HG03095 (cell line): ENCODE results near the gene ZNF536.

ENCODE experiments used
- ATAC-seq: cut with Tn5 transposase; IDR thresholded peaks from one replicate; pipeline ENCODE4 v1.9.1; 2021; ENCODE audit warnings: moderate library complexity; ENCODE audit not compliant: unreplicated experiment

Gene ZNF536

DNA sequence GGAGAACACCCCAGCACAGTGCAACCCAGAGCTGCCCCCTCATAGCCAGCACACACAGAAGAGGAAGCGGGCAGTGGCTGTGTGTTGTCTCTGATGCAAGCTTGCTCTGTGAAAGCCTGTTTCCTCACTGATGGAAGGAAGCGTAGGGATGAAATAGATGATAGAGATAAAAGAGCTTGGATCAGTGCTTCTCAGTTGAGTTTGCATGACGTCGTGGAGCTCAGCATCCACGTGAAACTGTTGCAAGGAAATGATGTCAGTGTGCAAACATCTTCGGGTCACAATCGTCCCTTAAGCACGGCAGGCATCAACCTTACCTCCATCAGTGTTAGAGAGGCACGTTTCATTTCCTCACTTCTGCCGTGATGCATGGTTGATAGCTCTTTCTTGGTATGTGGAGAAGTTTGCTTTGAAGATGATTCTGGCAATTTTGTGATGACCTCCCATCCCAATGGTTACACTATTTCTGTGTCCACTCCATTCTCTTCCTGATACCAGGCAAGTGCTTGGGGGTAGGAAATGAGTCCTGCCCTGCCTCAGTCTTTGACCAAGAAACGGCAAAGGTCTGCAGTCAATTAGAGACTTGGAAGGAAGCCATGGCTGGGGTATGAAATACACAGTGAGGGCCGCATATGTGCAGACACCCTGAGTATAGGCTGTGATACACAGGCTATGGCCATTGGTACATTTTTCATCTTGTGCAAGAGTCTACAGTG, 183.0 kb downstream of the ZNF536 start:
- no peak for ATAC-seq

DNA sequence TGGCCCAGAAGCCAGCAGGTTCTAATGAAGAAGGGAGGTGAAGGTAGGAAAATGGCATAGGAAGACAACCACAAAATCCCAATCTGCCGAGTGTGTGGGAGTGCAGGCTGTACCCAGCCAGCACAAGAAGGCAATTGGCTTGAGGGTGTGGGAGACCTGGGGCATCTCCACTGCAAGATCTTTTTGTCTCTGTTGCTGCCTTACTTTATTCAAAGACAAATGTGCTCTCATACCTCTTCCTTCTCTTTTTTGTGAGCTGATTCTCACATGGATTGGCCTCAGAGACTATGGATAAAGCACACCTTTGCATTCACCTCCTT, 183.6 kb downstream of the ZNF536 start:
- no peak for ATAC-seq

DNA sequence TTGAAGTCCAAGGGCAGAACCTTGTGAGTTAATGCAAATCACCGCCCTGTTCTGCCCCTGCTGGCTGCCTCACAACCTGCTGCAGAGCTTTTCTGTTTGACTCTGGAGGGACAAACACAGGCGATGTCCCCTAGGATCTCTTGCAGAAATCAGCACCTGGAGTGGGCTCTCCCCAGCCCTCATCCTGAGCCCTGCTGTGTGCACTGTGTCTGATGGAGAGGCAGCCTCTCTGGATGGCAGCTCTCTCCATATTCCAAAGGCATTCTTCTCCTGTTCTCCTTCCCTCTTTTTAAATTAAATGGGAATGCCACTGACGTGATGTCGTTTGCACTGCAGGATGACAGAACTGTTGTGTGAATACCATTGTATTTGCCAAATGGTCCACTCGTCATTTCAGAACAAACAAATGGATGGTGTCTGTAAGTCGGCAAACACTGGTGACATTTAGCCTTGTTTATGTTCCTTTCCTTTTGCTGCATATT, 184.1 kb downstream of the ZNF536 start:
- ATAC-seq = no peak

DNA sequence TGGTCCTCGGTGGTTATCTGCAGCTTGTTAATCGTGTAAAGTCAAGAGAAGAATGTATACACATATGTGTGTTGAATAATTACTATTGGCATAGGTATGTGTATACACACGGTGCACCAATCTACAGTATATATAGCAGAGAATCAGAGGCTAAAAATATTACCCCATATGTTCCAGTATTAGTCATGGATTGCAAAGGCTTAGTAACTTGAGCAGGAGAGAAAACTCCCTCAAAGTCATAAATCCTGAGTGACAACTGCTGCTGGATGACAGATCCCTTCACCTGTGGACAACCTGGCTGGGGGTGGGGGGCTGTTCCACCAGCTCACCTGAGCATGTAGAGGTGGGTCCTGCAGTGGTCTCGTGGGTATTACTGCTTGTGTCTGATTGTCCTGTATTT, 185.0 kb downstream of the ZNF536 start:
- ATAC-seq = no peak

DNA sequence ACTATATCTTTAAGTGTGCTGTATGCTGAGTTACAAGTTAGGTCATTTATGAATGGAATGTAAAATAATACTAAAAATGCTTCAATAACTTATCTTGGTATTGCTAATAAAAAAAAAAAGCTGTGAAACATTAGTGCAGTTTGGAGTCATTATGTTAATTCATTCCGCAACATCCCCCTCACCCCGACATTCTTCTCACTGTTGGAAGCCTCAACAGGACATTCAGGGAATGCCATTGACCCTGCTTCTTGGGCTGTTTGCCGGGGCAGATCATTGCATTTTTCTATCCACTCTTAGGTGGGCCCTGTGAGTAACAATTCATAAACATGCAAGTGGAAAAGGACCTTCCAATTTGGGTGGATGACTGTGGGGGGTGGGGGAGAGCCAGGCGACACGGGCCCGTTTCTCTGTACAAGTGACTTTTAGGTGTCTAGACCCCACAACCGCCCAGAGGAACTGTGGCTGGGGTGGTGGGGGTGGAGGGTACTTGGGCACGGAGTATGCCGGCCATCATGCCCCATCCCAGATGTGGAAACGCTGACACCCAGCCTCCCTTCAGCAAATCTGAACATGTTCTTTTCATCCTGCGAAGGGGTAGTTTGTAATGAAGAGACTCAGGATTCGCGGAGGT, 185.9 kb downstream of the ZNF536 start:
- ATAC-seq = no peak

DNA sequence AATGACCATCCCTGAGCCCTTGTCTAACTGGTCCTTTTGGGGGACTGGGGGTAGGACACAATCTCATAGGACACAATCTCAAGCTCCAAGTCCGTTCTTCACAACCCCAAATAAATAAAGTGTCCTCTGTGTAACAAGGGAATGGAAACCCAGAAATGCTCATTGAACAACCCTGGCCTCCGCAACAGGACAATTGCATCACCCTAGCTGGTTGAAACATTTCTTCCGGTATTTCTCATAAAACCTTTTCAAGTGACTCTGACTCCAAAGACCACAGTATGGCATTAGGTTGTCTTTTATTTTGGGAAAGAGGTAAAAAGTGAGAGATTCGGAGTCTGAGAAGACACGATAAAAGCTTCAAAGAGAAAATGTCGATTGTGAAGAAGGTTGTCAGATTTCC, 186.6 kb downstream of the ZNF536 start:
- no peak for ATAC-seq

DNA sequence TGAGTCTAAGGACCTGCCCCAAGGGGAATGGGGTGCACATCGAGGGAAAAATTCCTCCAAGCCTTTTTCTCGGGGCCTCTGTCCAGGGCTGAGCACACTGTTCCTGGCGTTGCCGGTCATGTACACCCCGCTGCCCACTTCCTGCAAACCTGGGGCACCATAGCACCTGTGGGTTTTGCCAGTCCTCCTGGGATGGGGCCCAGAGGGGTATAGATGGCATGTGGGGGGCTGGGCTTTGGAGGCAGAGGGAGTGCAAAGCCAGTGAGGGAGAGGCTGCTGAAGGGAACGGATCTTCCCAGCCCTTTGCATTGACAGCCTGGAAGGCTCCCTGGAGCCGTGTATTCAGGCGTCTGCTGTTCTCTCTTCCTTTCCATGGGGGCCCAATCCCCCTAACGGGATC, 187.3 kb downstream of the ZNF536 start:
- no peak for ATAC-seq

DNA sequence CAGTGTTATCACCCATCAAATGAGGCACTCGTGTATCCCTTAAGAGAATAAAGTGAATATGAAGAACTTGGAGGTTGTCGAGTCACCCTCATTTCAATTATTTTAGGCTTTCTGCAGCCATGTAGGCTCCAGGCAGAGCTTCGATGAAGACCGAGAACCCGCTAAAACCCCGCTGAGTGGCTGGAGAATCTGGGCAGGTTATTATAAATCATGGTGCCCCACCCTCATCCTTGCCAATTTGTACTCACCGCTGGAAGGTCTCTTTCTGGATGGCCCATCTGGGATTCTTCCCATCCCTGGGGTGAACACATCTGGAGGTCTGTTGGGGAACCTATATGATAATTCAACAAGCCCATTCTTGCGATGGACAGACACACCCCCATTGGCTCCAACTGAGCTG, 190.8 kb downstream of the ZNF536 start:
- ATAC-seq = no peak

DNA sequence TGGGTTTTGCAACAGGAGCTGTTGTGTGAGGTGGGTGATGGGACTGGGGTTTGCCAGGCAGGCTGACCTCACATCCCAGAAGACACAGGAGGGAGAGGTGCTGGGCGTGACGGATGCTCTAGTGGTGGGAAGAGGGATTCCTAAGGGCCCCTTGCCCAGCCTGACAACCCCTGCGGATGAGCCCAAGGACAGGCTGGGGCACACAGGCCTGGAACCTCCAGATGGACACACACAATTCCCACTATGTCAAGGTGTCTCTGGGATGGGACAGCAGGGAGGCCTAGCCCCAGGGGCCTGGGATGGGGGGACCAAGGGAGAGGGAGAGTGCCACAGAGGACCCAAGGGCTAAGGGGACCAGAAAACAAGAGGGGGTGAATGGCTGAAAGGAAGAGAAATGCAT, 191.5 kb downstream of the ZNF536 start:
- ATAC-seq = no peak

DNA sequence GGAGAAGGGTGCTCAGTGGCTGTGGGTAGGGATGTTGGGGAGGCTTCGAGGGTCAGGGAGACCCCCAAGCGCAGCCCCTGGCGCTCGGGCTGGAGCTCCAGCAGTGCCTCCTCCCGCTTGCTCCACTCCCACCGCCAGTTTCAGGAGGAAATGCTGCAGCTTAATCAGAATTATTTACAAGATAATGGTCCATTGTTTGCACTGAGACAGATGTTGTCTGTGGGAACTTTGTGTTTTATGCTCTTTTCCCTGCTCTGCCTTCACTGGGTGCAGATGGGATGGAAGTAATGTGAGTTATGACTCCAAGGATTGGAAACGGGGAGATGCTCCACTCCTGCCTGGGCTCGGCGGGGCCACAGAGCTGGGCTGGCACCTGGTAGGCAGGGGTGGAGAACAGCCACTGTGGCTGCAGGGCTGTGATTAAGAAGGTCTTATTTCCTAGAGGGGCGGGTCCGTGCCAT, 192.4 kb downstream of the ZNF536 start:
- no peak for ATAC-seq

DNA sequence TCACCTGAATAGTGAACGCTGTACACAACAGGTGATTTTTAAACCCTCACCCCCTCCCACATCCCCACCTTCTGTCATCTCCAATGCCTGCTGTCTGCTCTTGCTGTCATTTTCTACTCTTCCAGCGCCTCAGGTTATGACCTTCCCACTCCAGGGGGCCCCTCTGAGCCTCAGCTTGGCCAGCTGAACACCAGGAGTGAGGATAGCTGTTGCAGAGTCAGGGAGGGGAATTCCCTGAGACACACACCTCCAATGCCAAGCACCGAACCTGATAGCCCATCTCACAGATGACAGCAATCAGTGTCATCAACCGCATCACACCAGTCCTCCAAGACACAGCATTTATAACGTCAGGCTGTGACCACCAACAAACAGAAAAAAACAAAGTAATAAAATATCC, 193.5 kb downstream of the ZNF536 start:
- ATAC-seq = no peak

DNA sequence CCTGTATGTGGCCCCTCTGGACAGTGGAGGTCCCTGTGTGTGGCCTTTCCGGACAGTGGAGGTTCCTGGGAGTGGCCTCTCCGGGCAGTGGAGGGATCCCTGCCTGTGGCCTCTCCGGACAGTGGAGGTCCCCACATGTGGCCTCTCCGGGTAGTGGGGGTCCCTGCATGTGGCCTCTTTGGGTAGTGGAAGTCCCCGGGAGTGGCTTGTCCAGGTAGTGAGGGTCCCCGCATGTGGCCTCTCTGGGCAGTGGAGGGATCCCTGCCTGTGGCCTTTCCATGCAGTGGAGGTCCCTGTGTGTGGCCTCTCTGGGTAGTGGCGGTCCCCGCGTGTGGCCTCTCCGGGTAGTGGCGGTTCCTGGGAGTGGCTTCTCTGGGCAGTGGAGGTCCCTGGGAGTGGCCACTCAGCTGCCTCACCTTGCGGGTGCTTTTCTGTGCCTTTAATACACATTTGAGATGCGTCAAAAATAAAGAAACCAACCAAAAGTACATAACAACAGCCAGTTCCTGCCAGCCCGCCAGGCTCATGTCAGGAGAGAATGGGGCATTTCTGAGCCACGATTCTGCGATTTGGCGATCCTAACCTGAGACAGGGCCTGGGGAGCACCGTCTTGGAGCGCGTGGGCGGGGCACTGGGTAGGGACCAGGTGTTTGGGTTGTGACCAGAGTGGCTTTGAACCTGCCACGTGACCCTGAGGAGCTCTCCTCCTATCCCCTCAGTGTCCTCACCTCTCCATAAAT, 194.7 kb downstream of the ZNF536 start:
- ATAC-seq = no peak

DNA sequence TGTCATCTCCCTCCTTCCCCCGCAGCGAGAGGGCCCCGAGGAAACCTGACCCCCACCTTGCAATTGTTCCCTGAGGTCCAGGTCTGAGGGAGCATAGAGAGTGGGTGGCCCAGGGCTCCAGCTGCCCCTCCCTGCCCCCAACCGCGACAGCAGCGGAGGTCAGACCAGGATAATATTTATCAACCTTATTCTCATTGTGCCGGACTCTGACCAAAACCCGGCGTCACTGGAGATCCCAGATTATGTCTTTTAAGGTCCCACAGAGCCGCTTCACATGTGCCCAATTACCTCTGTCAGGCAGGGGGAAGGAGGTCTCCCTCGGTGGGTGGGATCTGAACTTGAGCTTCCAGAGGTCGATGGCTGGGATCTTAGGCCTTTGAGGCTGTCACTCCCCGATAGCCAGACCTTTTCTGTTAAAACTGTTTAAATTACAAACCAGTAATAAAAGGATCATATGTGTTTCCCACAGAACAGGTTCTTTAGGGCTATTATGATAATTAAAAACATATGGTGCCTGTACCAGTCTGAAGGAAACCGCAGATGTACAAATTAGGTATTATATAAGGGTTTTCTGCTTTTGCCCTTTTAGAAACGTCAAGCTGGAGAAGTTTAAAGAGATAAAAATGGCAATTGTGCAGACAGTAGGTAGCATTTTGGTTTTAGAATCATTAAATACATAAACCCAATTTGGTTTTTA, 195.5 kb downstream of the ZNF536 start:
- no peak for ATAC-seq

DNA sequence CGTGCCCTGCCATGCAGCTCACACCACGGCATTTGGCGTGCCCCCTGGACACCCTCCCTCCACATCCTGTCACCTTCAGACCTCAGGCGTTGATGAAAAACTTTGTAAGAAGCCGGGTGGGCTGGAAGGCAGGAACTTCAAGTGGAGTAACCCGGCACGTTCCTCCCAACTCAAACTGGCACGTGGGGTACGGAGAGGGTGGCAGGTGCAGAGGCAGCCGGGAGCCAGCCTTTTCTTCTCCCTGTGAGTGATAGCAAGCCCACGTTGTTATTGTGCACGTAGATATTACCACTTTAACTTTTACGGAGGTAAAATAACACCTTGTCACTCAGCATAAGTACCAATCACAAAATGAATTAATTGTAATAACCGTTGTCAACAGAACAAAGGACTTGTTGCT, 198.0 kb downstream of the ZNF536 start:
- no peak for ATAC-seq

DNA sequence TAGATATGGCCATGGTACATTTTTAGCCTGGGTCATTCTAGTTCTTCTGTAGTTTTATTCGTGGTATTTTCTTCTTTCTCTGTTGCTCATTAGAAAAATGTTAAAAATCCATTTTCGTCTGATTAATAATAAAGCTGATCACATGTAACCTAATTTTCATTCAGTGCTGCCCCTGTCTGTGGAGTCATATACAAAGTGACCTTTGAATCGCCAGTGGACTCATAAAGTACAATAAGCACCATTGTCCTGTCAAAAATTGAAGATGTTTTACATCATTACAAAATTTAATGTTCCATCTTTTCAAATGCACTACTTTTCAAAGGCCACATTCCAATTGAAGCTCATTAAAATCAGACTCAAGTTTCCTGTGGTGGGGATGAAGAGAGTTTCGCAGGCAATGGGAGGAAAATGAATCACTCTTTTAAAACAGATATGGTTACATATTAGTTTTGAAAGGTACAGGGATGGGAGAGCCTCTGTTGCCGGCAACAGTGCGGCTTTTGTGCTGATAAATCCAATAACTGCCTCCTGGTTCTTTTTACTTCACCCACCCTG, 205.4 kb downstream of the ZNF536 start:
- no peak for ATAC-seq

DNA sequence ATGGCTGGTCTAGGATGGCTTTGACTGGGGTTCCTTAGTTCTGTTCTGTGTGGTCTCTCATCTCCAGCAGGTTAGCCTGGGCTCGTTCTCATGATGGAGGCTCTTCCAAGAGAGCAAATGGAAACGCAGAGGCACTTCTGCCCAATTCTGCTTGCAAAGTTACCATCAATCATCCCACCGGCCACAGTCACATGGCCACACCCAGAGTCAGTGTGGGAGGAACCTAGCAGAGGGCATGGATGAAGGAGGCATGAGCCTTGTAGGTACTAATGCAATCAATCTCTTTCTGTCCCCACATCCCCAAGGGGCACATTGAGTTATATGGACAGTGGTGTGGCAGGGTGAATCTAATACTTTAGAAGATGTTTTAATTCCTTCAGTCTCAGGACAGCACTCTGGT, 207.2 kb downstream of the ZNF536 start:
- ATAC-seq = no peak

DNA sequence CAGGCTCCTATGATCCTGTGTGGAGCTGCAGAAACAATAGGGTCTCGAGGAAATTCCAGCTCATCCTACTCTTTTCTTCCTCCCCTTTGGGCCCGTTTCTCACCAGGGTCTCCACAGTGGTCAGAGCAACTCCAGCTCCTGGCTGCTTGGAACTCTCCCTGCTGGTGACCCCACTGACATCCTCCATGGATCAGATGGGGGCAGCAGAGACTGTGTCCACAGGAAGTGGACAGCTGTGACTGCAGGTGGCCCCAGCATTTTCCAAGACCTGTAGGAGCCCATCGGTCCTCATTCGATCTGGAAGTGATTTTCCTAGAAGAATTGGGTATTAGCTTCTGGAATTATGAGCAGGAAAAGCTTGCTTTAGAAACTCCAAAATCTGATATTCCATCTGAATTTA, 208.5 kb downstream of the ZNF536 start:
- no peak for ATAC-seq

DNA sequence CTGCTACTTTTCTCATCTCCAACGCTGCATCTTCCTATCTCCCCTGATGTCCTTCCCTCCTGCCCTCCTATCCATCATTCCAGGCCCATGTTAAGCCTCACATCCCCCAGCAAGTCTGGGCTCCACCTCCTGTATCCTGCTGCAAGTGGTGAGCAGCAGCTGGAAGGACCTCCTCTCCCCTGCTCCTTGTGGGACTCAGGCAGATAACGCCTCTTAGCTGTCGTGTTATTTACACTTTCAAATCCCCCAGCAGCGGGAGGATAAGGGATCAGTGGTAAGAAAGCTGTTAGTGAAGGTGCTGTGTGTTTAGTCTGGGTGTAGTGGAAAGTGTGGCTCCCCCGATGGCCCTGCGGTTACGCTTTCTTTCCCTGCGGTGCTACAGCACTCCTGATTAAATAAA, 211.9 kb downstream of the ZNF536 start:
- no peak for ATAC-seq

DNA sequence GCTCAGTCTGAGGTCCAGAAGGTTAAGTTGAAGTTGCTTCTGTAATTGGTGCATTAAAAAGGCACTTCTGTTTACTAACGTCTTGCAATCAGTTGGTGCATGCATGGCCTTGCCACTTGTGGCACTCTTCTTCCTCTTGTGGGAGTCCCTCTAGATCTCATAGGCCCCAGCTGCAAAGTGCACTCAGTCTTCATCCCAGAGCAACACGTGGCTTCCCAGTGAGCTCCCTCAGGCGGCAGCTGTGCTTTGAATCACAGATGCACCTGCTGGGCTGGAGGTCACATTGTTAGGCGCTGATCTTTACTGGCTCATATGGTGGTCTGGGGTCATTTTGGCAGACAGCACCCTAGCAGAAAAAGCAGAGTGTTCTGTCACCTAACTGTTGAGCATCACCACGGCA, 215.7 kb downstream of the ZNF536 start:
- no peak for ATAC-seq

DNA sequence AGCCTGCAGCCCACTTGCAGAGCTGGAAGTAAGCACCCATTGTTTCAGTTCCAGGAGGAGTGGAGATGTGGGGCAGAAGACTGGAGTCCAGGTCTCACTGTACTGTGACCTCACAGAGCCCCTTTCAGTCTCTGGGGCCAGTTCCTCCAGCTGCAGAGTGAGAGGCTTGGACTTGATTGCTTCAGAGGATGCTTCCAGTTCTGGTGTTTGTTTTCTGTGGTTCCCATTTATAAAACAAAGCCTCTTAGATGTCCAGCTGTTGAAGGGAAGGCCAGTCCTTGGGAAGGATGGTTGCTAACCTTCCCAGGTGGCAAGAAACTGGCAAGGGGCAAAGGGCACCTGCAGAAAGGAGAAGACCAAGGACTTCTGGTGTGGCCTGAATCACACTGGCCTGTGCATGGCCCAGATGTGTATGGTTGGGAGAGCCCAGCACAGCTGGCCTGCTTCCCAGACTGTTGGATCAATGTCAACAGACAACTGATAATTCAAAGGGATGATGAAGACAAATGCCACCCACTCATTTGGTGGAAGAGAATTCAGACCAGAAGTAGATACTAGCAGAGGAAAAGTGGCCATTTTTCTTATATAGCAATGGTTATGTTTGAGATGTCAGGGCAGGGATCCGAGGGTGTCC, 218.5 kb downstream of the ZNF536 start:
- no peak for ATAC-seq

DNA sequence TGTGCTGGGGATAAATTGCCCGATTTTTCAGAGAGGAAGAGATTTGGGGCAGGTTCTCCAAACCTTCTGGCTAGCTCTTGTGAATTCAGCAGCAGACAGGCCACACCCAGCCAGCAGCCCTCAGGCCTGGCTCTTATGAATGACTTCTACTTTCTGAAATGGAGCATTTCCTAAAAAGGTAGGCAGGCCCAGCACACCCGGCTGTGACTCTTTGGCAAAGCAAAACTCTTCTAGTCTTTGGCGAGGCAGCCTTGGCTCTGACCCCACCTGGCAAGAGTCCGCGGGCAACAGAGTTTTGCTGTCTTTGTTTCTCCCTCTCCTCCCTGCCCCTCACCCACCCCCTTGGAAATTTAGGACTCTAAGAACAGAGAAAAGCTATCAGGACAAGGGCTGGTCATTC, 221.2 kb downstream of the ZNF536 start:
- no peak for ATAC-seq
